PC-9 (cell line): ENCODE data around the gene FOXP1. TPM values are rescaled to one million over a fixed set of nuclear protein-coding genes. Genes with fewer than 3 reads are reported as not detected.

Experiments
- BruUV-seq: library from RNA; stranded (reverse); fragments of 400-500 nt; replicated peaks from 2 replicates; lab custom pipeline; 2021; lab: Mats Ljungman, UMichigan
- CTCF ChIA-PET: fragments of 300-600 bp; sonication (Branson Sonifier 250); formaldehyde crosslinking; loops from one replicate; lab custom pipeline; 2022; ENCODE audit warnings: antibody characterized with exemption; lab: Charles Lee
- POLR2A ChIA-PET: fragments of 300-600 bp; sonication (Branson Sonifier 250); formaldehyde crosslinking; loops from one replicate; lab custom pipeline; 2022; ENCODE audit warnings: antibody characterized with exemption; ENCODE audit not compliant: unreplicated experiment; lab: Charles Lee
- DNase-seq, 2 experiments: peaks; one replicate each; pipeline versions ENCODE4 v3.0.0 to v3.0.0-alpha.2; 2015 to 2022; ENCODE audit warnings: mixed read lengths in 1 of 2
- H2AFZ ChIP-seq: fragments of 200-600 bp; sonication (generic); 2 replicates; pipeline ENCODE4 v1.8.1; 2017; ENCODE audit warnings: antibody characterized with exemption
- H3F3A ChIP-seq: fragments of 200-600 bp; sonication (generic); 2 replicates; pipeline ENCODE4 v1.8.1; 2017; ENCODE audit warnings: antibody characterized with exemption, mild to moderate bottlenecking, low read depth; ENCODE audit not compliant: insufficient read depth
- H3K27ac ChIP-seq: fragments of 200-600 bp; sonication (generic); 2 replicates; pipeline ENCODE4 v1.6.1; 2016; ENCODE audit warnings: mixed run types
- H3K27me3 ChIP-seq: fragments of 200-600 bp; sonication (generic); 2 replicates; pipeline ENCODE4 v1.6.1; 2016; ENCODE audit warnings: low read depth, mixed run types; ENCODE audit not compliant: insufficient read depth
- H3K36me3 ChIP-seq: fragments of 200-600 bp; sonication (generic); 2 replicates; pipeline ENCODE4 v1.6.1; 2016; ENCODE audit warnings: low read depth, mixed run types
- H3K4me1 ChIP-seq: fragments of 200-600 bp; sonication (generic); replicated peaks from 2 replicates; pipeline ENCODE4 v1.6.1; 2016; ENCODE audit warnings: mixed run types; ENCODE audit not compliant: insufficient read depth
- H3K4me2 ChIP-seq: fragments of 200-600 bp; sonication (generic); 2 replicates; pipeline ENCODE4 v1.6.1; 2017; ENCODE audit warnings: mixed run types
- H3K4me3 ChIP-seq: fragments of 200-600 bp; sonication (generic); 2 replicates; pipeline ENCODE4 v1.6.1; 2016; ENCODE audit warnings: mixed run types
- H3K79me2 ChIP-seq: fragments of 200-600 bp; sonication (generic); 2 replicates; pipeline ENCODE4 v1.6.1; 2017; ENCODE audit warnings: low read depth, mixed run types
- H3K9me2 ChIP-seq: fragments of 200-600 bp; sonication (generic); 2 replicates; pipeline ENCODE4 v1.8.1; 2017; ENCODE audit warnings: mild to moderate bottlenecking; ENCODE audit not compliant: insufficient read depth
- H3K9me3 ChIP-seq: fragments of 200-600 bp; sonication (generic); 2 replicates; pipeline ENCODE4 v1.8.1; 2016; ENCODE audit warnings: low read depth; ENCODE audit not compliant: insufficient read depth
- H4K20me1 ChIP-seq: fragments of 200-600 bp; sonication (generic); 2 replicates; pipeline ENCODE4 v1.8.1; 2017; ENCODE audit not compliant: insufficient read depth
- EZH2 ChIP-seq: fragments of 200-600 bp; sonication (generic); IDR thresholded peaks from 2 replicates; pipeline ENCODE4 v1.8.0; 2017; ENCODE audit warnings: antibody characterized with exemption, low read depth
- intact Hi-C: fragments of 100-400 bp; cut with micrococcal nuclease; formaldehyde crosslinking; loops from one replicate; pipeline ENCODE4 v1.10.0; 2022; ENCODE audit not compliant: unreplicated experiment
- total RNA-seq: library from RNA; stranded (reverse); gene quantifications from 2 replicates; pipeline ENCODE4 v1.2.3, GENCODE V29; 2021
- TF ChIP-seq, protein P1 (sequence below): fragments of 200-600 bp; sonication (generic); conservative IDR thresholded peaks from 2 replicates; pipeline ENCODE4 v1.6.1; 2017; ENCODE audit warnings: mixed run types, antibody characterized with exemption, mild to moderate bottlenecking, moderate library complexity

Gene FOXP1
- total RNA-seq, 1 experiment from 2014 or later, result 33.3 TPM

DNA sequence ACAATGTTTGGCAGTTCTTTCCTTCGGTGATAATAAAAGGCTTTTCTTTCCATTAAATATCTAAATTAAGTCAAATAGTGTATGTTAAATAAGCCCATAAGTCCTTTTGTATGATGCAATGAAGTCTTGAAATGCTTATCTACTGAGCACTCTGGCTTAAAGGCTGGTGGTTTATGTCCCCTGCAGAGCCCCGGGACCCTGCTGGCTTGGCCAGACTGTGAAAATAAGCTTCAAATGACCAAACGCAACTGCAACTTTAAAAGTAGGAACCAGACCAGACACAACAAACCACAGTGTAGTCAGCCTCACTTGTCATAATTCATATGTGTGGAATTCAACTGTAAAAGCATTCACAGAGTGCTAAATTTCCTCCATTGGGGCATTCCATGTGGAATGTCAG is 72.5 kb downstream of the FOXP1 start:
- Histone ChIP-seq H3K27me3 (no peaks in the 10 kb centered on the region), H3K36me3 (no peaks in the 10 kb centered on the region), H4K20me1 (no peaks in the 10 kb centered on the region), H2AFZ (no peak overlapping the region), H3K4me1 (no peaks in the 10 kb centered on the region), H3K79me2 (no peaks in the 10 kb centered on the region), H3K9me2 (no peaks in the 10 kb centered on the region), H3K9me3 (no peaks in the 10 kb centered on the region), H3F3A (no peaks in the 10 kb centered on the region), H3K27ac (no peak overlapping the region), H3K4me2 (no peak overlapping the region), H3K4me3 (no peak overlapping the region)
- DNase-seq, result no peak
- no TSS peak for BruUV-seq
- no peak for TF ChIP-seq EZH2
- TF ChIP-seq, protein P1, sequence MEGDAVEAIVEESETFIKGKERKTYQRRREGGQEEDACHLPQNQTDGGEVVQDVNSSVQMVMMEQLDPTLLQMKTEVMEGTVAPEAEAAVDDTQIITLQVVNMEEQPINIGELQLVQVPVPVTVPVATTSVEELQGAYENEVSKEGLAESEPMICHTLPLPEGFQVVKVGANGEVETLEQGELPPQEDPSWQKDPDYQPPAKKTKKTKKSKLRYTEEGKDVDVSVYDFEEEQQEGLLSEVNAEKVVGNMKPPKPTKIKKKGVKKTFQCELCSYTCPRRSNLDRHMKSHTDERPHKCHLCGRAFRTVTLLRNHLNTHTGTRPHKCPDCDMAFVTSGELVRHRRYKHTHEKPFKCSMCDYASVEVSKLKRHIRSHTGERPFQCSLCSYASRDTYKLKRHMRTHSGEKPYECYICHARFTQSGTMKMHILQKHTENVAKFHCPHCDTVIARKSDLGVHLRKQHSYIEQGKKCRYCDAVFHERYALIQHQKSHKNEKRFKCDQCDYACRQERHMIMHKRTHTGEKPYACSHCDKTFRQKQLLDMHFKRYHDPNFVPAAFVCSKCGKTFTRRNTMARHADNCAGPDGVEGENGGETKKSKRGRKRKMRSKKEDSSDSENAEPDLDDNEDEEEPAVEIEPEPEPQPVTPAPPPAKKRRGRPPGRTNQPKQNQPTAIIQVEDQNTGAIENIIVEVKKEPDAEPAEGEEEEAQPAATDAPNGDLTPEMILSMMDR, result no peak
- ChIA-PET POLR2A (no interaction called here), CTCF (no interaction called here)
- intact Hi-C loops, result no loop called here

DNA sequence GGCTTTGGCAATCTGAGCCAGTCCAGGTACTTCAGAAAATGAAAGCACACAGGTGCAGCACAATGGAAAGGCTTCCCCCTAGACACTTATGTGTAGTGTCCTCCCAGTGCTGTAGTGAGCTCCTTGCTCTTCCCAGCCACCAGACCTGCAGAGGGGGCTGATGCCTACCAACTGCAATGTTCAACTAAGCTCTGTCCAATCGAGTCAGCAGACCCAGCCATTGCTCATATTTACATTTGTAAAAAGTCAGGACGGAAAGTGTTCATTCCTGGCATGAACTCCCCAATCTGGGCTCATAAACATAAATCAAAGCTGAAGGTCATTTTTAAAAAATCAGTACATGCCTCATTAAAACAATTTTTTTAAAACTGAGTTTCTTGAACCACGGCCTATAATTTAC is 73.0 kb downstream of the FOXP1 start:
- Histone ChIP-seq H3K36me3 (no peaks in the 10 kb centered on the region), H3K9me2 (no peaks in the 10 kb centered on the region), H3K79me2 (no peaks in the 10 kb centered on the region), H3K4me2 (no peak overlapping the region), H3K9me3 (no peaks in the 10 kb centered on the region), H3K4me1 (no peaks in the 10 kb centered on the region), H3K27me3 (no peaks in the 10 kb centered on the region), H3F3A (no peaks in the 10 kb centered on the region), H2AFZ (no peak overlapping the region), H3K4me3 (no peak overlapping the region), H3K27ac (no peak overlapping the region), H4K20me1 (no peaks in the 10 kb centered on the region)
- no TSS peak for BruUV-seq
- no peak for DNase-seq
- ChIA-PET POLR2A (no interaction called here), CTCF (no interaction called here)
- intact Hi-C loops, result no loop called here
- TF ChIP-seq EZH2, result no peak
- TF ChIP-seq, protein P1, result no peak

DNA sequence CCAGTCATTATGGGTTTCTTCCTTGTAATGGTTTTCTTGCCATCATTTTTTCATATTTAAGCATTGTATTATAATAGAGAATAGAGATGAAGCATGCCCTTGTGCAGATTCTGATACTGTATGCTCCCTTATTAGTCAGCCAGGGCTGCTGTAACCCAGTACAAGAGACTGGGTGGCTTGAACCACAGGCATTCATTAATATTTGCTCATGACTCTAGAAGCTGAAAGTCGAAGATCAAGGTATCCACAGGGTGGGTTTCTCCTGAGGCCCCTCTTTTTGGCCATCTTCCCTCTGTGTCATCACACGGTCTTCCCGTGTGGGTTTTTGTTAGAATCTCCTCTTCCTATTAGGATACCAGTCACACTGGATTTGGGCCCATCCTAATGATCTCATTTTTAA is 74.5 kb downstream of the FOXP1 start:
- H2AFZ ChIP-seq, result no peak overlapping the region
- no peak overlapping the region for H3K4me3 ChIP-seq
- H3K4me1 ChIP-seq, result peaks cover 9% of the 10 kb centered on the region; the same call in 1 of the 2 replicates
- ChIA-PET CTCF (no interaction called here), POLR2A (no interaction called here)
- peaks cover 8% of the 10 kb centered on the region; the same call in 1 of the 2 replicates for H3F3A ChIP-seq
- H3K9me3 ChIP-seq, result no peaks in the 10 kb centered on the region
- no peaks in the 10 kb centered on the region for H3K9me2 ChIP-seq
- no TSS peak for BruUV-seq
- TF ChIP-seq, protein P1, result no peak
- TF ChIP-seq EZH2, result no peak
- H3K27ac ChIP-seq, result no peak overlapping the region
- no peak overlapping the region for H3K4me2 ChIP-seq
- no peak for DNase-seq
- no peaks in the 10 kb centered on the region for H3K79me2 ChIP-seq
- no peaks in the 10 kb centered on the region for H3K36me3 ChIP-seq
- H3K27me3 ChIP-seq, result no peaks in the 10 kb centered on the region
- intact Hi-C loops, result no loop called here
- no peaks in the 10 kb centered on the region for H4K20me1 ChIP-seq
